Stomach (tissue), 9 donors: ENCODE data around the gene SCTR. TPM values are rescaled to one million over a fixed set of nuclear protein-coding genes. Genes with fewer than 3 reads are reported as not detected.
A peak's percentile ranks its signal among the peaks of the same experiment; 100 is the strongest.

Experiments used
- DNase-seq, 2 donors: peaks; one replicate each; pipeline versions ENCODE4 v3.0.0 to v3.0.0-alpha.2; 2013 to 2019
- H3K27ac ChIP-seq, 5 donors: fragments of 200-600 bp in 4 of 5; sonication (generic) in 4 of 5; one replicate each; pipeline ENCODE4 v1.5.1; 2013 to 2019; ENCODE audit warnings: mild to moderate bottlenecking in 1 of 5, moderate library complexity in 1 of 5
- H3K27me3 ChIP-seq, 3 donors: fragments of 200-600 bp; sonication (generic); one replicate each; pipeline ENCODE4 v1.5.1; 2017 to 2019; ENCODE audit warnings: mixed run types in 1 of 3
- H3K36me3 ChIP-seq, 4 donors: fragments of 200-600 bp; sonication (generic); 1 replicate in 3 of 4; 2 replicates in 1 of 4; pipeline ENCODE4 v1.5.1; 2016 to 2019
- H3K4me1 ChIP-seq, 4 donors: fragments of 200-600 bp; sonication (generic); one replicate each; pipeline ENCODE4 v1.5.1; 2016 to 2019
- H3K4me3 ChIP-seq, 4 donors: fragments of 200-600 bp; sonication (generic) in 3 of 4; one replicate each; pipeline ENCODE4 v1.5.1; 2016 to 2019; ENCODE audit warnings: mild to moderate bottlenecking in 1 of 4
- H3K9me3 ChIP-seq, 4 donors: fragments of 200-600 bp; sonication (generic); one replicate each; pipeline ENCODE4 v1.5.1; 2016 to 2019
- CTCF ChIP-seq, 7 experiments: fragments of 450-650 bp in 4 of 7; fragments of 200-600 bp in 3 of 7; sonication (generic) in 3 of 7; IDR thresholded peaks; one replicate each; pipeline ENCODE4 v1.5.1; 2016 to 2019; ENCODE audit warnings: antibody characterized with exemption in 7 of 7, control low read depth in 2 of 7, mild to moderate bottlenecking in 1 of 7
- EP300 ChIP-seq: sonication (generic); formaldehyde crosslinking; IDR thresholded peaks from one replicate; pipeline ENCODE4 v1.6.1; 2017; ENCODE audit warnings: antibody characterized with exemption
- POLR2A ChIP-seq, 4 donors: fragments of 450-650 bp; IDR thresholded peaks; one replicate each; pipeline ENCODE4 v1.6.1; 2016; ENCODE audit warnings: antibody characterized with exemption in 4 of 4, control low read depth in 2 of 4, mild to moderate bottlenecking in 1 of 4, moderate library complexity in 1 of 4
- POLR2AphosphoS5 ChIP-seq, 3 donors: sonication (generic); formaldehyde crosslinking; IDR thresholded peaks; one replicate each; pipeline ENCODE4 v1.6.1; 2016; ENCODE audit warnings: antibody characterized with exemption in 3 of 3
- WGBS, 5 donors: extraction: QIAGEN DNeasy Blood & Tissue Kit in 3 of 5; methylation state at CpG; one replicate each; pipeline versions ENCODE4 v1.1.5 to v1.1.7; 2013 to 2018; 5-methylcytosine and 5-hydroxymethylcytosine counted together
- intact Hi-C: fragments of 100-400 bp; cut with DNase I; formaldehyde crosslinking; loops from one replicate; pipeline ENCODE4 v1.15.1; 2023; ENCODE audit warnings: low total_unique reads
- polyA plus RNA-seq, 3 donors: library from polyadenylated mRNA; stranded (reverse); fragments of 200-250 nt; gene quantifications; one replicate each; pipeline ENCODE4 v1.2.3, GENCODE V29; 2013
- total RNA-seq, 5 donors: library from RNA; depleted of rRNA; stranded (reverse); fragments of >200 nt; gene quantifications; one replicate each; pipeline versions ENCODE4 v1.1.0 to v1.2.3, GENCODE V29; 2014 to 2016
- donor health status: healthy with polysubstance abuse.
- donor health status: Bipolar disorder and iron deficiency.
- donor health status: healthy.

The SCTR gene
- total and polyA plus RNA-seq, 8 donors = 0.18 to 8.6 (median 4.1) TPM; not detected in 2

GRCh38 chr2:119494163-119494790 is 30.0 kb downstream of the SCTR start:
- Histone ChIP-seq H3K36me3 (no peaks in the 10 kb centered on the region), H3K4me3 (no peak overlapping the region), H3K9me3 (peaks cover 0 to 11% (median 0%) of the 10 kb centered on the region in 4 donors), H3K27me3 (no peaks in the 10 kb centered on the region), H3K27ac (peak overlapping the region in 1 of 5 donors; percentile 7), H3K4me1 (peaks cover 3 to 27% (median 20%) of the 10 kb centered on the region in 4 donors)
- no peak for DNase-seq
- intact Hi-C loops = no loop called here
- TF ChIP-seq CTCF (IDR thresholded peaks at IDR 0.05) = no peak
- no peak for TF ChIP-seq POLR2A (IDR thresholded peaks at IDR 0.05)
- WGBS, 5 donors = 55 to 74% (median 68%) methylated on average over 5 to 6 of the region's 6 CpGs

DNA sequence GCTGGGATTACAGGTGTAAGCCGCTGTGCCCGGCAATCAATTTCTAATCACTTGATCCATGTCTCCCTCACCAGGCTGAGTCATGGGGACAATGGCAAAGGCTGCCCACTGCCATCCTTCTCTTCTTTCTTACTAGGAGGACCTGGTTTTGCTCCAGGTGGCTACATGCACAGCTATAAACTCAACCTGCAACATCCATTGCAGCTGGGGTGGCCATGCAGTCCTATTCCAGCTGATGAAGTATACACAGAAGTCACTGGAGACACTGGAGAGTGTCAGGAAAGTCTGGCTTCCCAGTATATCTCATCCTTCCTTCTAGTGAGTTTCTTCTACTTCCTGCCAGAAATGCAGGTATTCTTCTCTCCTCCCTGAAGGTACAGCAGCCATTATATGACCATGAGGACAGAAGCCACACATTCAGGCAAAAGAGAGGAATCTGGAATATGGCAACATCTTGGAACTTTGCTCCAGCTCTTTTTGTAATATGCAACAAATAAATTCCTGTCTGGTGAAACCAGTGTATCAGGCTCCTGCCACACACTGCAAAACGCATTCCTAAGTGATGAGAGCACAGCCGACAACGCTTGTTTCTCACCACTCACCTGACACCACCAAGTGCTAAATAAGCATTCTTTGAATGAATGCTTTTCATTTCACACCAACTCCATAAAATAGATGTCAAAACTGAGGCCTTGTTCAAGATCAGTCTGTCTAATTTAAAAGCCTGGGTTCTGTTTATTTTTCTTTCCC is 32.3 kb downstream of the SCTR start:
- intact Hi-C loops = no loop called here
- TF ChIP-seq POLR2A (IDR thresholded peaks at IDR 0.05) (no peak), EP300 (no peak), CTCF (IDR thresholded peaks at IDR 0.05) (no peak), POLR2AphosphoS5 (IDR thresholded peaks at IDR 0.05) (peak in 1 of 3 donors; percentile 49)
- H3K27ac ChIP-seq = peak overlapping the region; percentile 31 to 77 (median 64)
- peak; percentile 74 to 90 for DNase-seq
- H3K36me3 ChIP-seq = no peaks in the 10 kb centered on the region
- no peak overlapping the region for H3K4me3 ChIP-seq
- 46 to 54% (median 49%) methylated on average over 5 of the region's 5 CpGs for WGBS, 5 donors
- H3K4me1 ChIP-seq = peaks cover 24 to 48% (median 43%) of the 10 kb centered on the region in 4 donors
- H3K9me3 ChIP-seq = no peaks in the 10 kb centered on the region
- no peaks in the 10 kb centered on the region for H3K27me3 ChIP-seq

- no peaks in the 10 kb centered on the region for H3K27me3 ChIP-seq
- peak overlapping the region in 3 of 5 donors; percentile 64 to 77 (median 68) for H3K27ac ChIP-seq
- no peak for DNase-seq
- intact Hi-C loops = no loop called here
- H3K4me3 ChIP-seq = no peak overlapping the region
- H3K36me3 ChIP-seq = no peaks in the 10 kb centered on the region
- WGBS, 5 donors = 74 to 82% (median 76%) methylated on average over 7 of the region's 7 CpGs
- H3K4me1 ChIP-seq = peaks cover 33 to 60% (median 51%) of the 10 kb centered on the region in 4 donors
- no peak for TF ChIP-seq EP300
- no peak for TF ChIP-seq POLR2A (IDR thresholded peaks at IDR 0.05)
- TF ChIP-seq CTCF (IDR thresholded peaks at IDR 0.05) = no peak
- no peak for TF ChIP-seq POLR2AphosphoS5 (IDR thresholded peaks at IDR 0.05)
- no peaks in the 10 kb centered on the region for H3K9me3 ChIP-seq
Observed at GRCh38 chr2:119490653-119491195, 33.6 kb downstream of the SCTR start.

- no peak for DNase-seq
- no peak for TF ChIP-seq EP300
- H3K9me3 ChIP-seq = no peaks in the 10 kb centered on the region
- no peak overlapping the region for H3K4me3 ChIP-seq
- 86 to 94% (median 91%) methylated on average over 5 to 8 of the region's 8 CpGs for WGBS, 5 donors
- no peaks in the 10 kb centered on the region for H3K36me3 ChIP-seq
- peak overlapping the region in 3 of 5 donors; percentile 64 to 77 (median 69) for H3K27ac ChIP-seq
- intact Hi-C loops = no loop called here
- H3K4me1 ChIP-seq = peaks cover 39 to 65% (median 55%) of the 10 kb centered on the region in 4 donors
- no peaks in the 10 kb centered on the region for H3K27me3 ChIP-seq
Observed at GRCh38 chr2:119490106-119490505, 34.2 kb downstream of the SCTR start.
